Measurements from ENCODE around the gene COLEC11. TPM values are rescaled to one million over a fixed set of nuclear protein-coding genes. Genes with fewer than 3 reads are reported as not detected.

Gene COLEC11
- polyA plus RNA-seq, 1 donor (not counting 4 experiments of a cell fraction or from before 2014, with no cell fraction given) = not detected

- no peaks in the 10 kb centered on the region for H3K9me1 ChIP-seq (ENCODE audit: control insufficient read depth, extremely low read depth, insufficient read depth, low read length)
- H2AFZ ChIP-seq (ENCODE audit: control insufficient read depth, low read length) = no peak overlapping the region
- dilution Hi-C loops (cut with MboI; ENCODE audit: extremely low pct_ligation_motif_present, low sequenced_read_pairs) = no loop called here
- H3K4me3 ChIP-seq (ENCODE audit: control insufficient read depth in 2 of 3, extremely low read depth in 1 of 3, insufficient read depth in 2 of 3, low read depth in 1 of 3, low read length in 3 of 3) = no peak overlapping the region
- TF ChIP-seq EZH2 (IDR thresholded peaks at IDR 0.05; ENCODE audit: low read length) = no peak
- no peak for TF ChIP-seq CTCF (optimal IDR thresholded peaks at IDR 0.05 in 1 of 3, IDR thresholded peaks at IDR 0.05 in 1 of 3, conservative IDR thresholded peaks at IDR 0.05 in 1 of 3; ENCODE audit: extremely low read depth in 1 of 3, insufficient read depth in 2 of 3, low read length in 3 of 3)
- no peak overlapping the region for H3K4me2 ChIP-seq (ENCODE audit: control insufficient read depth, extremely low read depth, insufficient read depth, low read depth, low read length)
- no peak for FAIRE-seq
- no peak overlapping the region for H3K27ac ChIP-seq (ENCODE audit: control insufficient read depth, insufficient read depth, low read length)
- DNase-seq (ENCODE audit: low read depth, low spot score) = no peak
- H3K4me1 ChIP-seq (ENCODE audit: control insufficient read depth, extremely low read depth, insufficient read depth, low read length) = no peaks in the 10 kb centered on the region
- H3K79me2 ChIP-seq (ENCODE audit: control insufficient read depth, insufficient read depth, low read length) = no peaks in the 10 kb centered on the region
- H3K9me3 ChIP-seq (ENCODE audit: control insufficient read depth, low read depth, low read length) = no peaks in the 10 kb centered on the region
- H3K9ac ChIP-seq (ENCODE audit: control insufficient read depth, extremely low read depth, insufficient read depth, low read length) = no peak overlapping the region
- no peaks in the 10 kb centered on the region for H4K20me1 ChIP-seq (ENCODE audit: control insufficient read depth, extremely low read depth, insufficient read depth, low read length)
- no peaks in the 10 kb centered on the region for H3K27me3 ChIP-seq (ENCODE audit: control insufficient read depth, extremely low read depth, insufficient read depth, low read length)
- H3K36me3 ChIP-seq (ENCODE audit: control insufficient read depth in 2 of 2, extremely low read depth in 1 of 2, insufficient read depth in 2 of 2, low read length in 2 of 2) = no peaks in the 10 kb centered on the region
Observed at GRCh38 chr2:3679616-3680393, 84.9 kb downstream of the COLEC11 start.

GRCh38 chr2:3680548-3681345 lies 85.8 kb downstream of the COLEC11 start:
- Histone ChIP-seq H3K27ac (ENCODE audit: control insufficient read depth, insufficient read depth, low read length) (no peak overlapping the region), H3K9ac (ENCODE audit: control insufficient read depth, extremely low read depth, insufficient read depth, low read length) (no peak overlapping the region), H3K4me3 (ENCODE audit: control insufficient read depth in 2 of 3, extremely low read depth in 1 of 3, insufficient read depth in 2 of 3, low read depth in 1 of 3, low read length in 3 of 3) (no peak overlapping the region), H3K27me3 (ENCODE audit: control insufficient read depth, extremely low read depth, insufficient read depth, low read length) (no peaks in the 10 kb centered on the region), H3K4me1 (ENCODE audit: control insufficient read depth, extremely low read depth, insufficient read depth, low read length) (no peaks in the 10 kb centered on the region), H4K20me1 (ENCODE audit: control insufficient read depth, extremely low read depth, insufficient read depth, low read length) (no peaks in the 10 kb centered on the region), H3K9me1 (ENCODE audit: control insufficient read depth, extremely low read depth, insufficient read depth, low read length) (no peaks in the 10 kb centered on the region), H3K9me3 (ENCODE audit: control insufficient read depth, low read depth, low read length) (no peaks in the 10 kb centered on the region), H2AFZ (ENCODE audit: control insufficient read depth, low read length) (no peak overlapping the region), H3K79me2 (ENCODE audit: control insufficient read depth, insufficient read depth, low read length) (no peaks in the 10 kb centered on the region), H3K4me2 (ENCODE audit: control insufficient read depth, extremely low read depth, insufficient read depth, low read depth, low read length) (no peak overlapping the region), H3K36me3 (ENCODE audit: control insufficient read depth in 2 of 2, extremely low read depth in 1 of 2, insufficient read depth in 2 of 2, low read length in 2 of 2) (no peaks in the 10 kb centered on the region)
- TF ChIP-seq CTCF (optimal IDR thresholded peaks at IDR 0.05 in 1 of 3, IDR thresholded peaks at IDR 0.05 in 1 of 3, conservative IDR thresholded peaks at IDR 0.05 in 1 of 3; ENCODE audit: extremely low read depth in 1 of 3, insufficient read depth in 2 of 3, low read length in 3 of 3) (no peak), EZH2 (IDR thresholded peaks at IDR 0.05; ENCODE audit: low read length) (no peak)
- no peak for FAIRE-seq
- no peak for DNase-seq (ENCODE audit: low read depth, low spot score)
- dilution Hi-C loops (cut with MboI; ENCODE audit: extremely low pct_ligation_motif_present, low sequenced_read_pairs) = no loop called here

All from keratinocyte (primary cell).